Measurements from ENCODE around the gene NXPH4. TPM values are rescaled to one million over a fixed set of nuclear protein-coding genes. Genes with fewer than 3 reads are reported as not detected.

The NXPH4 gene
- polyA plus RNA-seq, 1 donor from 2014 or later, result 0.53 TPM

DNA sequence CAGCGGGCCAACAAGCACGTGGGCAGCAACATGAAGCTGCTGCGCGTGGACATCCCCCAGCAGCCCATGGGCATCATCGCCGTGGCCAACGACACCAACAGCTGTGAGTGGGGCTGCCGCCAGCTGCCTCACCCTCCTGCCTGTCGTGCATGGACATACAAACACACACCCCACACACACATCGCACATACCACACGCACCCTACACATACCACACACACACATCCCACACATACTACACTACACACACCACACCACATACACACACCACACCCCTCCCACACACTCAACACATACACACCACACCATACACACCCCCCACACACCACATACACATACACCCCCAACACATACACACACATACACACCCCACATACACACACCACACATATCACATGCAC, 25.2 kb upstream of the NXPH4 start:
- Histone ChIP-seq H3K9me3 (ENCODE audit: low read length) (no peaks in the 10 kb centered on the region), H3K36me3 (ENCODE audit: insufficient read depth, low read length) (no peaks in the 10 kb centered on the region), H3K4me2 (ENCODE audit: low read length) (no peak overlapping the region), H2AFZ (ENCODE audit: low read depth, low read length) (no peak overlapping the region), H3K27me3 (ENCODE audit: insufficient read depth, low read depth, low read length) (no peaks in the 10 kb centered on the region), H3F3A (ENCODE audit: insufficient read depth, low read length, poor library complexity, severe bottlenecking) (no peaks in the 10 kb centered on the region), H4K20me1 (ENCODE audit: insufficient read depth) (no peaks in the 10 kb centered on the region), H3K9ac (ENCODE audit: low read length) (no peak overlapping the region), H3K79me2 (replicated peaks; ENCODE audit: insufficient read depth, low read length) (no peaks in the 10 kb centered on the region), H3K4me3 (ENCODE audit: low read length) (no peak overlapping the region), H3K27ac (ENCODE audit: low read length) (no peak overlapping the region), H3K9me2 (ENCODE audit: insufficient read depth, low read length) (no peaks in the 10 kb centered on the region)
- TF ChIP-seq, protein P1, sequence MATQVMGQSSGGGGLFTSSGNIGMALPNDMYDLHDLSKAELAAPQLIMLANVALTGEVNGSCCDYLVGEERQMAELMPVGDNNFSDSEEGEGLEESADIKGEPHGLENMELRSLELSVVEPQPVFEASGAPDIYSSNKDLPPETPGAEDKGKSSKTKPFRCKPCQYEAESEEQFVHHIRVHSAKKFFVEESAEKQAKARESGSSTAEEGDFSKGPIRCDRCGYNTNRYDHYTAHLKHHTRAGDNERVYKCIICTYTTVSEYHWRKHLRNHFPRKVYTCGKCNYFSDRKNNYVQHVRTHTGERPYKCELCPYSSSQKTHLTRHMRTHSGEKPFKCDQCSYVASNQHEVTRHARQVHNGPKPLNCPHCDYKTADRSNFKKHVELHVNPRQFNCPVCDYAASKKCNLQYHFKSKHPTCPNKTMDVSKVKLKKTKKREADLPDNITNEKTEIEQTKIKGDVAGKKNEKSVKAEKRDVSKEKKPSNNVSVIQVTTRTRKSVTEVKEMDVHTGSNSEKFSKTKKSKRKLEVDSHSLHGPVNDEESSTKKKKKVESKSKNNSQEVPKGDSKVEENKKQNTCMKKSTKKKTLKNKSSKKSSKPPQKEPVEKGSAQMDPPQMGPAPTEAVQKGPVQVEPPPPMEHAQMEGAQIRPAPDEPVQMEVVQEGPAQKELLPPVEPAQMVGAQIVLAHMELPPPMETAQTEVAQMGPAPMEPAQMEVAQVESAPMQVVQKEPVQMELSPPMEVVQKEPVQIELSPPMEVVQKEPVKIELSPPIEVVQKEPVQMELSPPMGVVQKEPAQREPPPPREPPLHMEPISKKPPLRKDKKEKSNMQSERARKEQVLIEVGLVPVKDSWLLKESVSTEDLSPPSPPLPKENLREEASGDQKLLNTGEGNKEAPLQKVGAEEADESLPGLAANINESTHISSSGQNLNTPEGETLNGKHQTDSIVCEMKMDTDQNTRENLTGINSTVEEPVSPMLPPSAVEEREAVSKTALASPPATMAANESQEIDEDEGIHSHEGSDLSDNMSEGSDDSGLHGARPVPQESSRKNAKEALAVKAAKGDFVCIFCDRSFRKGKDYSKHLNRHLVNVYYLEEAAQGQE (IDR thresholded peaks at IDR 0.05; ENCODE audit: borderline replicate concordance), result no peak
- TF ChIP-seq MXI1 (conservative IDR thresholded peaks at IDR 0.05; ENCODE audit: poor library complexity, severe bottlenecking) (no peak), SMC3 (conservative IDR thresholded peaks at IDR 0.05; ENCODE audit: poor library complexity) (no peak), EP300 (conservative IDR thresholded peaks at IDR 0.05; ENCODE audit: poor library complexity, severe bottlenecking) (no peak), EZH2 (IDR thresholded peaks at IDR 0.05; ENCODE audit: borderline replicate concordance, insufficient read depth, low read length, poor library complexity, severe bottlenecking) (no peak), TAF1 (IDR thresholded peaks at IDR 0.05; ENCODE audit: low read depth) (no peak), POLR2AphosphoS5 (IDR thresholded peaks at IDR 0.05) (no peak)
- TF ChIP-seq, protein P2, sequence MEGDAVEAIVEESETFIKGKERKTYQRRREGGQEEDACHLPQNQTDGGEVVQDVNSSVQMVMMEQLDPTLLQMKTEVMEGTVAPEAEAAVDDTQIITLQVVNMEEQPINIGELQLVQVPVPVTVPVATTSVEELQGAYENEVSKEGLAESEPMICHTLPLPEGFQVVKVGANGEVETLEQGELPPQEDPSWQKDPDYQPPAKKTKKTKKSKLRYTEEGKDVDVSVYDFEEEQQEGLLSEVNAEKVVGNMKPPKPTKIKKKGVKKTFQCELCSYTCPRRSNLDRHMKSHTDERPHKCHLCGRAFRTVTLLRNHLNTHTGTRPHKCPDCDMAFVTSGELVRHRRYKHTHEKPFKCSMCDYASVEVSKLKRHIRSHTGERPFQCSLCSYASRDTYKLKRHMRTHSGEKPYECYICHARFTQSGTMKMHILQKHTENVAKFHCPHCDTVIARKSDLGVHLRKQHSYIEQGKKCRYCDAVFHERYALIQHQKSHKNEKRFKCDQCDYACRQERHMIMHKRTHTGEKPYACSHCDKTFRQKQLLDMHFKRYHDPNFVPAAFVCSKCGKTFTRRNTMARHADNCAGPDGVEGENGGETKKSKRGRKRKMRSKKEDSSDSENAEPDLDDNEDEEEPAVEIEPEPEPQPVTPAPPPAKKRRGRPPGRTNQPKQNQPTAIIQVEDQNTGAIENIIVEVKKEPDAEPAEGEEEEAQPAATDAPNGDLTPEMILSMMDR (IDR thresholded peaks at IDR 0.05; ENCODE audit: poor library complexity, severe bottlenecking), result no peak

DNA sequence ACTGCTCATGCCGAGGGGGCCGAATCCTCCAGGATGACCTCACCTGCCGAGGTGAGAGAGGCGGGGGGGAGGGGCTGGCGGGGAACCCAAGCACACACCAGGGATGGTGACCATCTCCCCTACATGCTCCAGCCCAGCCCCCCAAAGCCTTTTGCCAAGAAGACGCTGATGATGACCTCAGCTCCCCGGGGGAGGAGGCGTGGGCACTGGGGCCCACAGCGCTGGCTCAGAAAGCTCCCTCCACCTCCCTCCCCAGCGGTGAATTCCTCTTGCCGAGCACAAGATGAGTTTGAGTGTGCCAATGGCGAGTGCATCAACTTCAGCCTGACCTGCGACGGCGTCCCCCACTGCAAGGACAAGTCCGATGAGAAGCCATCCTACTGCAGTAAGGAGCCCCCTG, 23.7 kb upstream of the NXPH4 start:
- no peaks in the 10 kb centered on the region for H3K9me2 ChIP-seq (ENCODE audit: insufficient read depth, low read length)

More for the DNA sequence above, 23.7 kb upstream of the NXPH4 start:
- no peaks in the 10 kb centered on the region for H3K79me2 ChIP-seq (replicated peaks; ENCODE audit: insufficient read depth, low read length)
- H2AFZ ChIP-seq (ENCODE audit: low read depth, low read length), result no peak overlapping the region
- no peaks in the 10 kb centered on the region for H3K9me3 ChIP-seq (ENCODE audit: low read length)
- H3K27me3 ChIP-seq (ENCODE audit: insufficient read depth, low read depth, low read length), result no peaks in the 10 kb centered on the region
- H3K9ac ChIP-seq (ENCODE audit: low read length), result no peak overlapping the region
- H3K36me3 ChIP-seq (ENCODE audit: insufficient read depth, low read length), result peaks cover 2% of the 10 kb centered on the region
- no peak overlapping the region for H3K4me3 ChIP-seq (ENCODE audit: low read length)
- H3F3A ChIP-seq (ENCODE audit: insufficient read depth, low read length, poor library complexity, severe bottlenecking), result no peaks in the 10 kb centered on the region
- TF ChIP-seq, protein P1 (IDR thresholded peaks at IDR 0.05; ENCODE audit: borderline replicate concordance), result no peak
- TF ChIP-seq MXI1 (conservative IDR thresholded peaks at IDR 0.05; ENCODE audit: poor library complexity, severe bottlenecking) (no peak), POLR2AphosphoS5 (IDR thresholded peaks at IDR 0.05) (no peak), SMC3 (conservative IDR thresholded peaks at IDR 0.05; ENCODE audit: poor library complexity) (no peak), RAD21 (conservative IDR thresholded peaks at IDR 0.05) (no peak), EZH2 (IDR thresholded peaks at IDR 0.05; ENCODE audit: borderline replicate concordance, insufficient read depth, low read length, poor library complexity, severe bottlenecking) (no peak), TAF1 (IDR thresholded peaks at IDR 0.05; ENCODE audit: low read depth) (no peak), EP300 (conservative IDR thresholded peaks at IDR 0.05; ENCODE audit: poor library complexity, severe bottlenecking) (no peak)
- TF ChIP-seq, protein P2 (IDR thresholded peaks at IDR 0.05; ENCODE audit: poor library complexity, severe bottlenecking), result no peak
- no peak overlapping the region for H3K27ac ChIP-seq (ENCODE audit: low read length)
- H3K4me2 ChIP-seq (ENCODE audit: low read length), result no peak overlapping the region
- no peaks in the 10 kb centered on the region for H4K20me1 ChIP-seq (ENCODE audit: insufficient read depth)

Data from neural cell (in vitro differentiated cells).